ENCODE data around the gene MACROD1. TPM values are rescaled to one million over a fixed set of nuclear protein-coding genes. Genes with fewer than 3 reads are reported as not detected.
A peak's percentile ranks its signal among the peaks of the same experiment; 100 is the strongest.

MACROD1 gene
- total RNA-seq, 2 donors from 2014 or later, result 31.6 to 47.0 TPM

DNA sequence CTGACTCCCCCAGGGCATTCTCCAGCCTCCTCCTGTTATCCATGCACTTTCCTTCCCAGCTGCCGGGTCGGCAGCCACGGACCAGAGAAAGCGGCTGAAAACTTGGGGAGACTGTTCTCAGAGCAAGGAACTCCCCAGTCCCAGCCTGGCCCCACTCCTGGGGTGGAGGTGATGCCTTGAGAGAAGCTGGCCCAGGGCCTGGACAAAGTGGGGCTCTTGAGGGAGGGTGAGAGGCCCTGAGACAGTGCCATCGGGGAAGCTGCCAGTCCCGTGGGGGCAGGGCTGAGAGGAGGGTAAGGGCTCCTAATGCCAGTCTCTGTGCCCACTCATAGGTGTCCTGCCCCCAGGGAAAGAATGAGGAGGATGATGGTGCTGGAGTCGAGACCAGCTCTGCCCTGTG, 76.4 kb downstream of the MACROD1 start:
- DNase-seq, result no peak
- ATAC-seq, result no peak
- intact Hi-C loops (cut with DNase I, micrococcal nuclease), result no loop called here

DNA sequence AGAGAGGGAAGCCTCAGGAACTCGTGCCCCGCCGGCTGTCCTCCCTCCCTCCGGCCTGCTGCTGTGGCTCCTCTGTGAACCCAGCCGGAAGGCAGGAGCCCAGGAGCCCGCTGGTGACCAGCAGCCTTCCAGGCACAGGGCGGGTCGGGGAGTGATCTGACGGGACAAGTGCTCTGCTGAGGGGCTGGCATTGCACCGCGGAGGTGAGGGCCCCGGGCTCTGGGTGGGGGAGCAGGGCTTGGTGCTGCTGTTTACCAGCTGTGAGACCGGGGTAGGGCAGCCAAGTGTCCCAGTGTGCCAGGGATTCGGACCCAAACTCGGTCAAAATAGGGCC, 76.9 kb downstream of the MACROD1 start:
- ATAC-seq (peak; percentile 31), DNase-seq (no peak)

DNA sequence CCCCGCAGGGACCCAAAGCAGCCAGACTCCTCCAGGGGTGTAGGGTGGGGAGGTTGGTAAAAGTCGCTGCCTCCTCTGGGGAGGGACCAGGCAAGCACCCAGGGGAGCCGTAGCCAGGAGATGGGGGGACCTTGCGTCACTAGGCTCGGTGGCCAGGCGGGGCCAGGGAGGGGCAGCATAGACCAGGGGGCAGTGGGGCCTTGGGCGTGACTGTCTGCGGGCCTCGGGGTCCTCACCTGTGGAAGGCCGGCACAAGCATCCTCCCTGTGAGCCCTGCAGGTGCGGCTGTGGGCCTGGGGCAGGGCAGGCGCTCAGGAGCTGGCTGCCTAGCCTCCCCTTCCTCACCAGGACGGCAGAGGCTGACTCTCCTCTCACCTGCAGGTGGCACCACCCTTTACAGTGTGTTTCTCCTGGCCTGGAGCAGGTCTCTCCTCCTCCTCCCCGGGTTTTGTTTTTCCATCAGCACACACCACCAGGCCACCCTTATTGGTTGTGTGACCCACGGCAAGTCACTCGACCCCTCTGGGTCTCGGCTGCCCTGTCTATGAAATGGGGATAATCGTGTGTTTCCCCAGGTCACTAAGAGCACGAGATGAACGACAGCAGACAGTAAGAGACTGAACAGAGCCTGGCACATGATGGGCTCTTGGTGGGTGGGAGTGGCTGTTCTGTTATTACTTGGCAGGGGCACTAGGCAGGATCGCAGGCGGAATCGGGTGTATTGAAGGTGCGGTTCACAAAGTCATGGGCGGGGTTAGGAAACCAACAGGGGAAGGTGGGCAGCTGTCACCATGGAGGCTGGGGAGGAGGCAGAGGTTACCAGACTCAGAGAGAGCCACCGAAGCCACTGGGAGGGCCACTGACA, 77.5 kb downstream of the MACROD1 start:
- ATAC-seq, result peak; percentile 32
- intact Hi-C loops (cut with DNase I, micrococcal nuclease), result no loop called here
- no peak for DNase-seq

More for the DNA sequence above, 76.9 kb downstream of the MACROD1 start:
- intact Hi-C loops (cut with DNase I, micrococcal nuclease), result no loop called here

DNA sequence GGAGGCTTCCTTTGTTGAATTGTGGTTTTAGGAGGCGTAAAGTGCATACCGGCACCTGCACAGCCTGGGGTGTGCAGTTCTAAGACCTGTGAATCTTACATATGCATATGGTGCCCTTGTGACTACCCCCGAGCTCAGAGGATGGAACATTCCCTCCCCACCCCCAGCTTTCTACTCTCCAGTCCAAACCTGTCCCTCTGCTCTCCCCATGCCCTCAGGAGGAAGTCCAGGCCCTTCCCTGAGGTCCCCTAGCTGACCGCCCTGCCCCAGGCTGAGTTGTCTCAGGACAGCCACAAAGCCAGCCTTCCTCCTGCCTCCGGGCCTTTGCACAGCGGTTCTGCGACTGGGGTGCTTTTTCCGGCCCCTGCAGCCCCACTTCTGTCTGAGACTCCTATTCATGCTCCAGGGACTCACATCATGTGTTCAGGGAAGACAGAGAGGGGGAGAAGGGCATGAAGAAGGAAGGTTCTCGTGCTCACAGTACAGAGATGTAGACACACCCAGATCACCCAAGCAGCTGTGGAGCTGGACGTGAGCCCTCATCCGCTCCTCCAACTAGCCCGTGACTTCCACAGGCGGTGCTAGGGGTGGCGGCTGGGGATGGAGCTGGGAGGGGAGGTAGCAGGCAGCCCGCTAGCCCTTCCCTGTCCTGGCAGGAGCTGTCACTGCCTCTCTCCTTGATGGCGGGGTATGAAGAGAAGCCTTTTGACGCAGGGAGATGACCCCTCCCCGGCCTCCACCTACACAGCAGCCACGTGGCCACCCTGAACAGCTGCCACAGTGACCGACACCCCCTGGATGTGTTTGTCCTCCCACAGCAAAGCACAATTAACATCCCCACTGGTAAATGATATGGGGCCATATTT, 79.4 kb downstream of the MACROD1 start:
- DNase-seq (peak; percentile 39 to 44), ATAC-seq (peak; percentile 57)
- intact Hi-C loops (cut with DNase I, micrococcal nuclease), result no loop called here

DNA sequence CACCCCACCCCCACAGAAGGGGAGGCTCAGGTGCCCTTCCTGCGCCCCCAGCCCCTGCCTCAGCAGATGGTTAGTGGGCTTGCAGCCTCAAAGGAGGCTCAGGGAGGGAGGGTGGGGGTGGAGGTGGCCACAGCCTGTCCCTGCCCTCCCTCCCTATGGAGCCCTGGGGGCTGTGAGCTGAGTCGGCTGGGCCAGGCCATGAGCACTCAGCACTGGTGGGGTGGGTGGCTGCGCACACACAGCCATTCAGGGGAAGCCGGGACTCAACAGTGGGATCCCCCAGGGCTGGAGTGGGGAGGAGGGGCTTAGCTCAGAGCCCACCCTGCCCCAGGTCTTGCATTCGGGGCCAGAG, 80.0 kb downstream of the MACROD1 start:
- ATAC-seq, result no peak
- DNase-seq, result no peak
- intact Hi-C loops (cut with DNase I, micrococcal nuclease), result no loop called here

DNA sequence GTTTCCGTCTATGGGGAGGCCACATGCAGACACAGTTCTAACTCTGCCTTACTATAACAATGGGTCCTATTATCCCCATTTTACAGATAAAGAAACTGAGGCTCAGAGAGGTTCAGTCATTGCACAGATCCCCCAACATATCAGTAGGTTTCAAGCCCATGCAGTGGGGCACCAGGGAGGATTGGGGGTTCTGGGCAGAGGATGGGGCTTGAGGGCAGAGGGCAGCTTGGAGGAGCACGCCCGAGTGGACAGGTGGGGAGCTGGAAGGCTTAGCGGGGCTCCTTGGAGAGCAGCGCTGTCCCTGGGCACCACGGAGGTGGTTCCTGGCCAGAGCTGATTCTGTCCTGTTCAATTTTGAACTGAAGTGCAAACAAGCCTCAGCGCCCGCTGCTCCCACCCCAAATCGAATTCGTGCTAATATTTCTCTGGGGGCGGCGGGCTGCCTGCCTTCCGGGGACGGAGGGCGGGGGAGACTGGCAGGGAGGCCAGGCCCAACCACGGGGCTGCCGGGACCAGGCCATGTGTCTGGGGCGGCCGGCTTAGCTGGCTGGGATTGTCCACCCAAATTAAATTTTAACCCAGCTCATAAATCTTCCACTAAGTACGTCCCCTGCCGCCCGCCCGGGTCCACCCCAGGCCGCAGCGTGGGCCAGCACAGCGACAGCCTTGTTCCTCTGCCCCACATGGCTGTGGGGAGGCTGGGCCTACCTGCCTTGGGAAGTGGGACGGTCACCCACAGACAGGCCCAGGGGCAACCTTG, 80.8 kb downstream of the MACROD1 start:
- DNase-seq, result peak; percentile 38 to 51
- intact Hi-C loops (cut with DNase I, micrococcal nuclease), result no loop called here
- ATAC-seq, result peak; percentile 80

DNA sequence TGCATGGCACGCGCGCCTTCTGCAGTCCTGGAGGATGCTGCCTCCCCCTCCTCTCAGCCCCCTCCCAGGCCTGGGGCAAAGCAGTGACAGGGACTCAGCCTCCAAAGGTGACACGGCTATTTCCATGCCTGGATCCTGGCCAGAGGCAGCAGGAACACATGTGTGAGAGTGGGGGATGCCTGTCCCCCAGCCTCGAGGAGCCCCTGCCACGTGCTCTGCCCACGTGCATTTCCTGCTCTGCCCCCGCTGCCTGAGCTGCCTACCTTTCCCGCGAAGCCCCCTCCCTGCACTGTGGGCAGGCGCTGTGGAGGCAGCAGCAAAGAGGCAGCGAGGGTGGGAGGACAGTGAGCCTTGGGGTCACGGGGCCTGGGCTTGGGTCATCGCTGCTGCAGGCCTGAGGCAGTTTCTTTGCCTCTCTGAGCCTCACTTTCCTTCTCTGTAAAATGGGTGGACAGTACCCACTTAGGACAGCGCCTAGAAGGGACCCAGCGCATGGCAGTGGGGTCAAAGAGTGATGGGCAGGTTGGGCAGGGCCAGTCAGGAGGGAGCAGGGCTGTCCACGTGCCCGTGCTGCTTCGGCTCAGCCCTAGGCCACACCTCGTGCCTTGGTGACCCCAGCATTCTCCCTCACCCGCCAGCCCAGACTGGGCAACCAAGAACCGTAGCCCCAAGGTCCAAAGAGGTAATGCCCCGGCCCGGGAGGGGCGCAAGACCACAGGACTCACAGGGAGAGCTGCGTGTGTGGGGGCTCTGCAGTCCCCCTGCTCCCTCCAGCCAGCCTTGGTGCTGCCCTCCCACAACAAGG, 81.6 kb downstream of the MACROD1 start:
- ATAC-seq (no peak), DNase-seq (no peak)
- intact Hi-C loops (cut with DNase I, micrococcal nuclease), result no loop called here

DNA sequence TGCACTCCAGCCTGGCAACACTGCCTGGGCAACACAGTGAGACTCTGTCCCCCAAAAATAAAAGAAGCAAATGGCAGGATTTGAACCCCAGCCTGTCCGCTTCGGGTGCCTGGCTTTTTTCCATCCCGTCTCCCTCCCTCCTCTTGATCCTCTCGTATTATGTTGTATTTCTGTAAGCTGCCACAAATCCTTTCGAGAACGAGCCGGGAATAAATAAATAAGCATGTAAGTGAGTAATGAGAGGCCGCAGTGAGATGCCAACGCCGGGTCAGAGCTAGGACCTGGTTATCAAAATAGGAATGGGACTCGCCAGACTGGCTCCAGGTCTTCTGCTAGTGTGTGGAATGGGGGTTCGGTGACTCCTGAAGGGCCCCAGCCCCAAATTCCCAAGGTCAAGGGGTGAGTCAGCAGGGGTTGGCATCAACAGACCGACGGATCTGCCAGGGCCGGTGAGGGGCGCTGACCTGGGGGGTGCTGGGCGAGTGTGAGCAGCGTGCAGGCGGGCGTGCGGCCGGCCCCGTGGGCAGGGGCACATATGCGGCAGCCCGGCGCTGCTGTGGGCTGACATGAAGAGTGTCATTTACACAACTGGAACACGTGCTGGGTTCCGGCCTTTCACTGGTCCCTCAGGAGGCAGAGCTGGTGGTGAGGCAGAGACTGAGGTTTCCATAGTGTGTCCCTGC, 82.4 kb downstream of the MACROD1 start:
- ATAC-seq, result no peak
- intact Hi-C loops (cut with DNase I, micrococcal nuclease), result no loop called here
- no peak for DNase-seq

DNA sequence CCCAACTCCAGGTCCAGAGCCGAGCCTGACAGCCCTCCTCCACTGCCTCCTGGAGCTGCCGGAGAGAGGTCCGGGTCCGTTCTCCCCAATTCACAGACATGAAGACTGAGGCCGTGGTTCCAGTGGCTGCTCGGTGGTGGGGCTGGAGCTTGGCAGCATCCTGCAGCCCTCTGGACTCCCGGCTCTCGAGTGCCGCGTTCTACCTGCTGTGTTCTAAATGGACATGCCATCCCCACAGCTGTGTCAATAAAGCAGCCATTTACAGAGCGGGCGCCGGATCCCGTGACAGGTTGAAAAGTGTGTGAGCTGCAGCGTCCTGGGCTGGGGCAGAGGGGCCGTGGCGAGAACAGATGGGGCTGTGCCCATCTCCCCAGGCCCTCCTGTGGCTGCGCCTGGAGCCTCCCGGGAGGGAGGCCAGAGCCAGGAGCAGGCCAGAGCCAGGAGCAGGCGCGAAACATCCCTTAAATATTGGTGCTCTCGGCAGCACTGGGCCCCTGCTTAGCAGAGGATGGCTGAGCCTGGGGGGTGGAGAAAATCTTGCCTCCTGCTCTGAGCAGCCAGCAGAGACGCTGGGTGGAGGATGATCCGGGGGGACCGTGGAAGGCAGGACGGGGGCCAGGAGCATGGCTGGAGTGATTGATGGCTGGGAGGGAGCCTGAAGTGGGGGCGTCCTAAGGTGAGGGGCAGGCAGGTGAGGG, 84.0 kb downstream of the MACROD1 start:
- ATAC-seq, result no peak
- intact Hi-C loops (cut with DNase I, micrococcal nuclease), result no loop called here
- no peak for DNase-seq

DNA sequence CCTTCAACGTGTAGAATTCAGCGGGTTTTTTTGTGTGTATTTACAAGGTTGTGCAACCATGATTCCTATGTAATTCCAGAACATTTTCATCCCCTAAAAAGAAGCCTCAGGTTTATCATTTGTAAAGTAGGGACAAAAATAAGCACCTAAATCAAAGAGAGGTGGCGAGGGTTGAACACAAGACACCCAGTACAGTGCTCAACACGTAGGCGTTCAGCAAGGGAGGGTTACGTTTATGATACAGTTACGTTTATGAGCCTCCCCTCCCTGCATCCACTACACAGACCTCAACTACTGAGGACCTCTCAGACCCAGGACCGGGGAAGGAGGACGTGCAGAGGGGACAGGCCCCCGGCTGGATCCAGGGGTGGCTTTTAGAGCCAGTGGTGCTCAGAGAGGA, 85.5 kb downstream of the MACROD1 start:
- intact Hi-C loops (cut with DNase I, micrococcal nuclease), result no loop called here
- DNase-seq (no peak), ATAC-seq (no peak)

DNA sequence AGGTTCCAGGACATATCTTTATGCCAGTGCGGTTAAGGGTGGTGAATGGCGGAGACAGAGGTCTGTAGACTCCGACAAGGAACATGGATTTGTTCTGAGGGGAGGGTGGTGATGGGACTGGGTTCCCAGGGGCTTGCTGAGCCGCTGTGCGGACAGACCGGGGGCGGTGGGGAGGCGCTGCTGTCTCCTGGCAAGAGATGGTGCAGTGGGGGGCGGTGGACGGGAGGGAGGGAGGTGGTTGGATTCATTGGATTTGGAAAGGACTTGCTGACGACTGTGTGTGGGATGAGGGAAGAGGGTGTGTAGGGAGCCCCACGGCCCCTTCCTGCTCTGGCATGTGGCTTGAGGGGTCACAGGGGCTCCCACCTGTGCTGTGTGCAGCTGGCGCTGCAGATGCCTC, 87.0 kb downstream of the MACROD1 start:
- ATAC-seq (no peak), DNase-seq (no peak)
- intact Hi-C loops (cut with DNase I, micrococcal nuclease), result no loop called here

DNA sequence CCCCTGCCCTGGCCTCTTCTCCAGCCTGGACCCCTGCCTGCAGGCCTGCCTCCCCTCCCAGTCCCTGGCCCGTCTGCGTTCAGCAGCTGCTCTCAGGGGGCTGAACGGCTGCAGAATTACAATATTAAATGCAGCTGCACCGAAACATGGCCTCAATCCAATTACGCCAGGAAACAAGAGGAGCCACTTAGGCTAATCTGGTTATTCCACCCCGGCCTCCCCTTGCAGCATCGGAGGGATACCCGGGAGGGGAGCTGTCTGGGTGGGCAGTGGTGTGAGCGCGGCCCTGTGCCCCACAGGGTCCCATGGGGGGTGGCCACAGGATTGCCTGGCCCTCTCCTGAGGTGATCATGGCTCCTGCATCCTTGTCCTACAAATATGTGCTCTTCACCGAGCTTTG, 87.6 kb downstream of the MACROD1 start:
- intact Hi-C loops (cut with DNase I, micrococcal nuclease), result no loop called here
- ATAC-seq (no peak), DNase-seq (no peak)

DNA sequence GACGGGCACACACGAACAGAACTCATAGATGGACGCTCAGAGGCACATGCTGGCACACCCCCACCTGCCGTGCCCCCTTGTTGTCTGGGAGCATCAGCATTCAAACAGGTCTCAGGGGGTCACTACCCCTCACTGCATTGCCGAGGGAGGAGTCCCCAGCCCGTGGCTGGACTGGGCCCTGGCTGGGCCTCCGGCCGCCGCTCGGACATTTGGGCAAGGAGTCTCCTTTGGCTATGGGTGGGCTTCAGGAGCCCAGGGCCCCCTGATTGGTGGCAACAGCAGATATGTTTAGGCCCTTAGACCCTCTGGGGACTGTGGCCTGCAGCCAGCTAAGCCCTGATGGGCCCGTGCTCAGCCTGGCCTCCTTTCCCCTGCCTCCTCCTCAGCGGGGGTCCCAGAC, 88.3 kb downstream of the MACROD1 start:
- intact Hi-C loops (cut with DNase I, micrococcal nuclease), result no loop called here
- DNase-seq (no peak), ATAC-seq (no peak)

DNA sequence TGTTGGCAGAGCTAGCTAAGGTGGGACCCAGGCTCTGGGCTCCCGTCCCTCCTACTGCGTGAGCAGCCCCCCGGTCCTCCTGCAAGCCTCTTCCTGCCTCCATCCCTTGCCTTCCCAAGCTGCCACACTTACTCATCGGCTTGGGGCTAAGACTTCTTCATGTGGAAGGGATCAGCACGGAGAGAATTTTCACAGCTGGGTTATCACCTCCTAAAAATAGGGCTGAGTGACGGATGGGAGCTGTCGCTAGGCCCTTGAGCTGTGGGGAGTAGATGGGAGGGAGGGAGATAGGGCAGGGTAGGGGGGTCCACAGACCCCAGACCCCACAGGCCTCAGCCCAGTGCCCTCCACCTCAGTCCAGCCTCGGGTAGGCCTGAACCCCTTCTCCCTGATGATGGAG, 89.2 kb downstream of the MACROD1 start:
- ATAC-seq (no peak), DNase-seq (no peak)
- intact Hi-C loops (cut with DNase I, micrococcal nuclease), result no loop called here

DNA sequence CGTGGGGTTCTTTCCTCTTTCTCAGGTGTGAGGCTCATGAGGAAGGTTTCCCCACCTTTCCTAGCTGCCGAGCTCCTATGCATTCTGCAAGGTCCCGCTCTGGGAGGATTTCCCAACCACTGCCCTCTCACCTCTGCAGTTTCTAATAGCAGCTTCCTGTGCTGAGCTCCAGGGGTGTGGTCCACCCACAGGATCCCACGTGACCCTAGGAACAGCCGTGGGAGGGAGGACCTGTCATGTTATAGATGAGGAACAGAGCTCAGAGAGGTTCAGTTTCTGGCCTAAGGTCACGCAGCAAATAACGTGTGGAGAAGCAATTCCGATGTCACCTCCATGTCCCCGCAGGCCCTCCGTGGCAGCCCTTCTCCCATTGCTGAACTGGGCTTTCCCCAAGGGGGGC, 91.7 kb downstream of the MACROD1 start:
- intact Hi-C loops (cut with DNase I, micrococcal nuclease), result no loop called here
- peak; percentile 81 for ATAC-seq
- DNase-seq, result no peak

DNA sequence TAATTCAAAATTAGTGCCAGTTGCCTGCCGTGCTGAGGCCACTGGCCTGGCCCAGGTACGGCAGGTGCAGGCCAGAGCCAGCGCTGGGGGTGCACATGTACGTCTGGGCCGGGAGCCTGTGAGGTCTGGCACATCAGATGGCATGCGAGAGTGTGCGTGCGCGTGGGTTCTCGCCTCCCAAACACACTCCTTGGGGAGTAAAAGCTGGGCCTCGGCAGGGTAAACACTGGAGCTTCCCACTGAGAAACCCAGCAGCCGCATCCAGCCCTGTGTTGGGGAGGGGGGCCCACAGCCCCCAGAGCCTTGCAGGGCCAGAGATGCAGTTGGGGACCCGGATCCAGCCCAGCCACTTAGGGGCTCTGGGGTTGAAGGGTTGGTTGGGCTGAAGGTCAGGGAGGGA, 92.4 kb downstream of the MACROD1 start:
- DNase-seq (no peak), ATAC-seq (no peak)
- intact Hi-C loops (cut with DNase I, micrococcal nuclease), result no loop called here

DNA sequence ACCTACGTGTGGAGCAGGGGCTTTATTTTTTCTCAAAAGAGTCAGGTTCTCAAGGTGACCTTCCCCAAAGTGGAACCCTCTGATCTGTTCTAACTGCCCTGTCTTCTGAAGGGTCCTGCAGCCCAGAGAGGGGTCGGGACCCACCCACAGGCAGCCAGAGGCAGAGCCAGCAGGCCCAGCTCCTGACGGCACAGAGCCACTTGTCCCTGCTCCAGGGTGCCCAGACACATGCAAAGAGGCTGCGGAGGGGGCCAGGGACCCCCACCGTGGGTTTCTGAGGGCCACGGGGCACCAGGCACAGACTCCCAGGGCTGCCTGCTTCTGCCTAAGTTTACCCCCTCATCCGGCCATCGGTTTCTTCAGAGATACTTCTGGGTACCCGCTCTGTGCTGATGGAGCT, 93.0 kb downstream of the MACROD1 start:
- intact Hi-C loops (cut with DNase I, micrococcal nuclease), result no loop called here
- ATAC-seq (no peak), DNase-seq (no peak)

DNA sequence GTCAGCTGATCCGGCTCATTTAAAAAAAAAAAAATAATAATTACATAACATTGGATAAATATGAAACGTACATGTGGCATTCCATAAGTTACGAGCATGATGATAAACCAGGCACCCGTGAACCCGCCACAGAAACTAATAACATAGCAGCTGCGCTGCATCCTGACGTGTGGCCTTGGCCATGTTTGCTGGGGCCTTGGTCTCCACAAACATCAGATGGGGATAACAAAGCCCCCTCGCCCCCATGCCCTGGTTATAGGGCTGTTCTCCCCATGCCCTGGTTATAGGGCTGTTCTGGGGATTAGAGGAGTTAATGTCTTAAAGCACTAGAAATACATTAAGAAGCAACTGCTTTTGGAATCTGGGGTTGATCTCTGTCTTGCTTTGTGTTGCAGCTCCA, 93.5 kb downstream of the MACROD1 start:
- ATAC-seq (no peak), DNase-seq (no peak)
- intact Hi-C loops (cut with DNase I, micrococcal nuclease), result no loop called here

All from left colon (tissue), 2 donors.